GM23338 (cell line): ENCODE data around the gene TOR2A.

Source experiments
- CREB1 ChIP-seq: fragments of 250-450 bp; sonication (Bioruptor Pico); IDR thresholded peaks from 2 replicates; pipeline ENCODE4 v1.5.0; 2020; ENCODE audit warnings: low read depth, mild to moderate bottlenecking, moderate library complexity
- EZH2 ChIP-seq: fragments of 200-600 bp; sonication (generic); IDR thresholded peaks from one replicate; pipeline ENCODE4 v1.8.0; 2017; ENCODE audit warnings: antibody characterized with exemption, mild to moderate bottlenecking, low read depth; ENCODE audit not compliant: unreplicated experiment
- EZH2phosphoT487 ChIP-seq: fragments of 200-600 bp; sonication (generic); IDR thresholded peaks from one replicate; pipeline ENCODE4 v1.8.1; 2018; ENCODE audit warnings: antibody characterized with exemption; ENCODE audit not compliant: unreplicated experiment
- NANOG ChIP-seq: IDR thresholded peaks from 2 replicates; pipeline ENCODE4 v1.6.1; 2016; ENCODE audit warnings: antibody characterized with exemption, borderline replicate concordance
- POLR2AphosphoS5 ChIP-seq: IDR thresholded peaks from 2 replicates; pipeline ENCODE4 v1.6.1; 2016; ENCODE audit warnings: antibody characterized with exemption, low read depth
- ZNF331 ChIP-seq: fragments of 250-450 bp; sonication (Bioruptor Pico); IDR thresholded peaks from 2 replicates; pipeline ENCODE4 v1.5.0; 2020; ENCODE audit warnings: low read depth, mild to moderate bottlenecking, moderate library complexity
- TF ChIP-seq, protein P1 (sequence below), 2 experiments: fragments of 200-600 bp in 1 of 2; sonication (generic) in 1 of 2; conservative IDR thresholded peaks; 2 replicates each; pipeline versions ENCODE4 v1.5.1 to v1.6.1; 2016 to 2017; ENCODE audit warnings: antibody characterized with exemption in 2 of 2, low read depth in 2 of 2, mild to moderate bottlenecking in 2 of 2, moderate library complexity in 1 of 2
- TF ChIP-seq, protein P2 (sequence below): IDR thresholded peaks from one replicate; pipeline ENCODE4 v1.6.1; 2018; ENCODE audit warnings: antibody characterized with exemption; ENCODE audit not compliant: unreplicated experiment

DNA sequence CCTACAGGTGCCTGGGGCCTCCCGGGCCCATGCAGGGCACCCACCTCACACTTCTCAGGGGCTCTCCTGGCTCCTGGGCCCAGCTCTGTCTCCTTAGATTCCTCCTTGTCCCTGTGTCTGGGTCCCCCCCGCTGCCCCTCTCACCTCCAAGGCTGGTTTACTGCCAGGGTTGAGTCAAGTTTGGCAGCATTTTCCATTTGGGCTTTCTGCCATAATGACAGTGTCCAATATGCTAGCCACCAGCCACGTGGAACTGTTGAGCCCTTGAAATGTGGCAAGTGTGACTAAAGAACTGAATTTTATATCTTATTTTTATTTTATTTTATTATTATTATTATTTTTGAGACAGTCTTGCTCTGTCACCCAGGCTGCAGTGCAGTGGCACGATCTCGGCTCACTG lies 17.3 kb downstream of the TOR2A start:
- TF ChIP-seq, protein P1, sequence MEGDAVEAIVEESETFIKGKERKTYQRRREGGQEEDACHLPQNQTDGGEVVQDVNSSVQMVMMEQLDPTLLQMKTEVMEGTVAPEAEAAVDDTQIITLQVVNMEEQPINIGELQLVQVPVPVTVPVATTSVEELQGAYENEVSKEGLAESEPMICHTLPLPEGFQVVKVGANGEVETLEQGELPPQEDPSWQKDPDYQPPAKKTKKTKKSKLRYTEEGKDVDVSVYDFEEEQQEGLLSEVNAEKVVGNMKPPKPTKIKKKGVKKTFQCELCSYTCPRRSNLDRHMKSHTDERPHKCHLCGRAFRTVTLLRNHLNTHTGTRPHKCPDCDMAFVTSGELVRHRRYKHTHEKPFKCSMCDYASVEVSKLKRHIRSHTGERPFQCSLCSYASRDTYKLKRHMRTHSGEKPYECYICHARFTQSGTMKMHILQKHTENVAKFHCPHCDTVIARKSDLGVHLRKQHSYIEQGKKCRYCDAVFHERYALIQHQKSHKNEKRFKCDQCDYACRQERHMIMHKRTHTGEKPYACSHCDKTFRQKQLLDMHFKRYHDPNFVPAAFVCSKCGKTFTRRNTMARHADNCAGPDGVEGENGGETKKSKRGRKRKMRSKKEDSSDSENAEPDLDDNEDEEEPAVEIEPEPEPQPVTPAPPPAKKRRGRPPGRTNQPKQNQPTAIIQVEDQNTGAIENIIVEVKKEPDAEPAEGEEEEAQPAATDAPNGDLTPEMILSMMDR (conservative IDR thresholded peaks at IDR 0.05; ENCODE audit: low read depth in 2 of 2): no peak
- TF ChIP-seq EZH2: no peak
- TF ChIP-seq POLR2AphosphoS5: no peak
- no peak for TF ChIP-seq ZNF331 (CRISPR knock-in tag)
- no peak for TF ChIP-seq NANOG
- no peak for TF ChIP-seq EZH2phosphoT487
- TF ChIP-seq, protein P2, sequence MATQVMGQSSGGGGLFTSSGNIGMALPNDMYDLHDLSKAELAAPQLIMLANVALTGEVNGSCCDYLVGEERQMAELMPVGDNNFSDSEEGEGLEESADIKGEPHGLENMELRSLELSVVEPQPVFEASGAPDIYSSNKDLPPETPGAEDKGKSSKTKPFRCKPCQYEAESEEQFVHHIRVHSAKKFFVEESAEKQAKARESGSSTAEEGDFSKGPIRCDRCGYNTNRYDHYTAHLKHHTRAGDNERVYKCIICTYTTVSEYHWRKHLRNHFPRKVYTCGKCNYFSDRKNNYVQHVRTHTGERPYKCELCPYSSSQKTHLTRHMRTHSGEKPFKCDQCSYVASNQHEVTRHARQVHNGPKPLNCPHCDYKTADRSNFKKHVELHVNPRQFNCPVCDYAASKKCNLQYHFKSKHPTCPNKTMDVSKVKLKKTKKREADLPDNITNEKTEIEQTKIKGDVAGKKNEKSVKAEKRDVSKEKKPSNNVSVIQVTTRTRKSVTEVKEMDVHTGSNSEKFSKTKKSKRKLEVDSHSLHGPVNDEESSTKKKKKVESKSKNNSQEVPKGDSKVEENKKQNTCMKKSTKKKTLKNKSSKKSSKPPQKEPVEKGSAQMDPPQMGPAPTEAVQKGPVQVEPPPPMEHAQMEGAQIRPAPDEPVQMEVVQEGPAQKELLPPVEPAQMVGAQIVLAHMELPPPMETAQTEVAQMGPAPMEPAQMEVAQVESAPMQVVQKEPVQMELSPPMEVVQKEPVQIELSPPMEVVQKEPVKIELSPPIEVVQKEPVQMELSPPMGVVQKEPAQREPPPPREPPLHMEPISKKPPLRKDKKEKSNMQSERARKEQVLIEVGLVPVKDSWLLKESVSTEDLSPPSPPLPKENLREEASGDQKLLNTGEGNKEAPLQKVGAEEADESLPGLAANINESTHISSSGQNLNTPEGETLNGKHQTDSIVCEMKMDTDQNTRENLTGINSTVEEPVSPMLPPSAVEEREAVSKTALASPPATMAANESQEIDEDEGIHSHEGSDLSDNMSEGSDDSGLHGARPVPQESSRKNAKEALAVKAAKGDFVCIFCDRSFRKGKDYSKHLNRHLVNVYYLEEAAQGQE: no peak
- TF ChIP-seq CREB1 (CRISPR knock-in tag): no peak
